ENCODE results near the gene GRIPAP1. TPM values are rescaled to one million over a fixed set of nuclear protein-coding genes. Genes with fewer than 3 reads are reported as not detected.
A peak's percentile ranks its signal among the peaks of the same experiment; 100 is the strongest.

The GRIPAP1 gene
- polyA plus RNA-seq, 3 donors = 3.8 to 103 (median 10.7) TPM

GRCh38 chrX:48942895-48943294, 59.2 kb downstream of the GRIPAP1 start:
- H3K9ac ChIP-seq (ENCODE audit: insufficient read depth, low read length, poor library complexity, severe bottlenecking) = no peak overlapping the region
- H3K27me3 Mint-ChIP-seq (ENCODE audit: low read depth in 3 of 3) = peaks cover 0 to 3% (median 1%) of the 10 kb centered on the region in 3 donors
- TF ChIP-seq CTCF (IDR thresholded peaks at IDR 0.05) = no peak
- H3K27me3 ChIP-seq (ENCODE audit: control insufficient read depth in 2 of 2, insufficient read depth in 2 of 2, low read length in 2 of 2) = no peaks in the 10 kb centered on the region
- peaks cover 35% of the 10 kb centered on the region for H4K20me1 ChIP-seq (ENCODE audit: insufficient read depth, low read length)
- H3K4me1 Mint-ChIP-seq = peaks cover 26% of the 10 kb centered on the region
- peaks cover 18 to 43% of the 10 kb centered on the region in 2 donors for H3K36me3 ChIP-seq (replicated peaks in 1 of 2; ENCODE audit: control insufficient read depth in 1 of 2, insufficient read depth in 2 of 2, low read length in 2 of 2)
- no peak overlapping the region for H2AFZ ChIP-seq (ENCODE audit: insufficient read depth, low read depth, low read length, poor library complexity, severe bottlenecking)
- DNase-seq = no peak
- no peaks in the 10 kb centered on the region for H3K9me3 ChIP-seq (replicated peaks in 1 of 2; ENCODE audit: control insufficient read depth in 1 of 2, insufficient read depth in 1 of 2, low read length in 2 of 2)
- peaks cover 13 to 20% of the 10 kb centered on the region in 2 donors for H3K4me1 ChIP-seq (ENCODE audit: control insufficient read depth in 1 of 2, insufficient read depth in 2 of 2, low read length in 2 of 2)
- intact Hi-C loops (cut with micrococcal nuclease) = loop anchor here in 1 of 2 donors (10.0 kb wide), 1 partner anchor 48 kb away; the partner anchor contains the start of genes PQBP1 and TIMM17B
- no peaks in the 10 kb centered on the region for H3K9me3 Mint-ChIP-seq
- H3K4me3 Mint-ChIP-seq = no peak overlapping the region
- H3K4me2 ChIP-seq (replicated peaks; ENCODE audit: extremely low read depth, low read length, poor library complexity, severe bottlenecking) = no peak overlapping the region
- H3K79me2 ChIP-seq (ENCODE audit: insufficient read depth, low read length) = peaks cover 61% of the 10 kb centered on the region
- H3K27ac ChIP-seq (ENCODE audit: low read depth in 1 of 2, low read length in 2 of 2) = no peak overlapping the region
- H3K4me3 ChIP-seq (replicated peaks in 1 of 3; ENCODE audit: low read depth in 2 of 3, low read length in 3 of 3) = no peak overlapping the region
- H3K36me3 Mint-ChIP-seq = peaks cover 32 to 47% of the 10 kb centered on the region in 2 donors
- WGBS (ENCODE audit: insufficient coverage) = 86% methylated on average over 1 of the region's 2 CpGs
- peak overlapping the region in 3 of 7 donors; percentile 50 to 65 (median 59) for H3K27ac Mint-ChIP-seq

DNA sequence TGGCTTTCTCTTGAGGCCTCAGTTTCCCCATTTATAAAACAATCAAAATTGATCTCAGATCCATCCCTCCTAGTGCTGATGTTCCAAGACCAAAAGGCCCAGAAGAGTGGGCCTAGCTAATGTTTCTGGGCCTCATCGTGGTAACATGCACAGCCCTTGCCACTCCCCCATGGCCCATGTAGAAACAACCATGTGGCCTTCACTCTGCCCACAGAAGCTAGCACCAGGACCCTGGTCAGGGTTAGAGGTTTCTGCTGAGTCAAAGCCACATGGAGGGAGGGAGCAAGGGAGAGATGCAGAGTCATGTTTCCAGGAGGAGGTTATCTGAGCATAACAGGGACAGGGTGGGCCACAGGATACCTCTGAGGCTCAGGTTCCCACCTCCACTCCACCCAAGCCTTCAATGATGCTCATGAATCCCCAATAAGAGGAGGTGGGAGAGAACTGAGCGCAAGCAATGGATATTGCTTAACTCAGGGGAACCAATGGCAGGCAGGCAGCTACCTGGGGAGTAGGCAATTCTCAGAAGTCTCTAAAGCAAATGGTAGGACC, 61.6 kb downstream of the GRIPAP1 start:
- Mint-ChIP-seq H3K4me3 (no peak overlapping the region), H3K27me3 (ENCODE audit: low read depth in 3 of 3) (peaks cover 0 to 4% (median 1%) of the 10 kb centered on the region in 3 donors), H3K4me1 (peaks cover 42% of the 10 kb centered on the region), H3K36me3 (peaks cover 32 to 55% of the 10 kb centered on the region in 2 donors), H3K9me3 (no peaks in the 10 kb centered on the region), H3K27ac (peak overlapping the region in 4 of 7 donors; percentile 50 to 95 (median 93))
- Histone ChIP-seq H3K79me2 (ENCODE audit: insufficient read depth, low read length) (peaks cover 53% of the 10 kb centered on the region), H3K4me1 (ENCODE audit: control insufficient read depth in 1 of 2, insufficient read depth in 2 of 2, low read length in 2 of 2) (peaks cover 31 to 35% of the 10 kb centered on the region in 2 donors), H3K27me3 (ENCODE audit: control insufficient read depth in 2 of 2, insufficient read depth in 2 of 2, low read length in 2 of 2) (no peaks in the 10 kb centered on the region), H3K36me3 (replicated peaks in 1 of 2; ENCODE audit: control insufficient read depth in 1 of 2, insufficient read depth in 2 of 2, low read length in 2 of 2) (peaks cover 16 to 39% of the 10 kb centered on the region in 2 donors), H3K9ac (ENCODE audit: insufficient read depth, low read length, poor library complexity, severe bottlenecking) (no peak overlapping the region), H2AFZ (ENCODE audit: insufficient read depth, low read depth, low read length, poor library complexity, severe bottlenecking) (no peak overlapping the region), H3K9me3 (replicated peaks in 1 of 2; ENCODE audit: control insufficient read depth in 1 of 2, insufficient read depth in 1 of 2, low read length in 2 of 2) (no peaks in the 10 kb centered on the region), H3K27ac (ENCODE audit: low read depth in 1 of 2, low read length in 2 of 2) (peak overlapping the region in 1 of 2 donors; percentile 75), H3K4me2 (replicated peaks; ENCODE audit: extremely low read depth, low read length, poor library complexity, severe bottlenecking) (no peak overlapping the region), H3K4me3 (replicated peaks in 1 of 3; ENCODE audit: low read depth in 2 of 3, low read length in 3 of 3) (no peak overlapping the region), H4K20me1 (ENCODE audit: insufficient read depth, low read length) (peaks cover 27% of the 10 kb centered on the region)
- no peak for TF ChIP-seq CTCF (IDR thresholded peaks at IDR 0.05)
- no peak for DNase-seq
- no CpG with 5 or more reads among the region's 2 CpGs for WGBS (ENCODE audit: insufficient coverage)
- intact Hi-C loops (cut with micrococcal nuclease) = loop anchor here in 1 of 2 donors (10.0 kb wide), 1 partner anchor 46 kb away; the partner anchor contains the start of genes PQBP1 and TIMM17B
